T-cell (primary cell): ENCODE results near the gene ZW10. TPM values are rescaled to one million over a fixed set of nuclear protein-coding genes. Genes with fewer than 3 reads are reported as not detected.
A peak's percentile ranks its signal among the peaks of the same experiment; 100 is the strongest.
"Not testable (repeated sequence)": the region's sequence is repeated elsewhere in the genome, so short reads cannot be mapped to it uniquely, and the experiment has no call there.

Experiments
- ATAC-seq, 4 experiments: fragments of 200-7000 bp in 3 of 4; fragments of 150-1000 bp in 1 of 4; cut with Tn5 transposase; replicated peaks in 1 of 4; 1 replicate in 3 of 4; 2 replicates in 1 of 4; pipeline ENCODE4 v1.10.0; 2021; ENCODE audit warnings: moderate library complexity in 3 of 4, mild to moderate bottlenecking in 2 of 4, moderate number of reproducible peaks in 1 of 4
- CTCF ChIA-PET, 2 donors: fragments of 300-600 bp; sonication (Branson Sonifier 250); formaldehyde crosslinking; loops; one replicate each; lab custom pipeline; 2022; ENCODE audit warnings: antibody characterized with exemption in 2 of 2; lab: Charles Lee
- POLR2A ChIA-PET, 2 donors: fragments of 300-600 bp; sonication (Branson Sonifier 250); formaldehyde crosslinking; loops; one replicate each; lab custom pipeline; 2022; ENCODE audit warnings: antibody characterized with exemption in 2 of 2; lab: Charles Lee
- DNase-seq, 35 experiments: peaks; one replicate each; pipeline versions ENCODE4 v3.0.0 to v3.0.0-alpha.2; 2013 to 2023
- H3K27ac ChIP-seq: one replicate; pipeline ENCODE4 v1.5.1; 2013; ENCODE audit warnings: low read length
- H3K27me3 ChIP-seq, 2 experiments: replicated peaks in 1 of 2; 1 replicate in 1 of 2; 2 replicates in 1 of 2; pipeline versions ENCODE4 v1.6.1 to v1.7.0; 2013; ENCODE audit warnings: low read length in 1 of 2, mixed read lengths in 1 of 2; ENCODE audit not compliant: control insufficient read depth in 2 of 2, insufficient read depth in 2 of 2; ENCODE audit errors: extremely low read depth in 1 of 2
- H3K36me3 ChIP-seq, 2 donors: 1 replicate in 1 of 2; 2 replicates in 1 of 2; pipeline versions ENCODE4 v1.6.1 to v1.7.0; 2013; ENCODE audit warnings: low read length in 1 of 2; ENCODE audit not compliant: control insufficient read depth in 2 of 2, insufficient read depth in 1 of 2; ENCODE audit errors: extremely low read depth in 1 of 2
- H3K4me1 ChIP-seq, 2 experiments: 1 replicate in 1 of 2; 2 replicates in 1 of 2; pipeline versions ENCODE4 v1.6.1 to v1.7.0; 2013; ENCODE audit warnings: low read length in 2 of 2, mixed read lengths in 1 of 2; ENCODE audit not compliant: insufficient read depth in 2 of 2, control insufficient read depth in 1 of 2; ENCODE audit errors: extremely low read depth in 1 of 2
- H3K4me3 ChIP-seq, 2 donors: 1 replicate in 1 of 2; 2 replicates in 1 of 2; pipeline versions ENCODE4 v1.5.1 to v1.7.0; 2013; ENCODE audit warnings: mild to moderate bottlenecking in 2 of 2, low read length in 1 of 2, moderate library complexity in 1 of 2; ENCODE audit not compliant: control insufficient read depth in 1 of 2; ENCODE audit errors: extremely low read depth in 1 of 2
- H3K9me3 ChIP-seq: 2 replicates; pipeline ENCODE4 v1.7.0; 2013
- H3K27ac Mint-ChIP-seq, 2 donors: one replicate each; pipeline ENCODE4 v1.8.0; 2020 to 2021; ENCODE audit warnings: mild to moderate bottlenecking in 2 of 2, mixed read lengths in 2 of 2
- H3K27me3 Mint-ChIP-seq, 2 donors: one replicate each; pipeline ENCODE4 v1.8.0; 2021 to 2022; ENCODE audit warnings: mixed read lengths in 2 of 2
- H3K36me3 Mint-ChIP-seq: one replicate; pipeline ENCODE4 v1.8.0; 2021; ENCODE audit warnings: mixed read lengths
- H3K4me1 Mint-ChIP-seq, 3 donors: one replicate each; pipeline ENCODE4 v1.8.0; 2020 to 2022; ENCODE audit warnings: mixed read lengths in 3 of 3, mild to moderate bottlenecking in 1 of 3
- H3K4me3 Mint-ChIP-seq, 3 donors: one replicate each; pipeline ENCODE4 v1.8.0; 2020 to 2022; ENCODE audit warnings: mild to moderate bottlenecking in 3 of 3, mixed read lengths in 3 of 3, moderate library complexity in 3 of 3
- H3K9me3 Mint-ChIP-seq, 3 donors: one replicate each; pipeline ENCODE4 v1.8.0; 2020 to 2022; ENCODE audit warnings: mixed read lengths in 3 of 3
- WGBS: methylation state at CpG from one replicate; pipeline ENCODE4 v1.1.5; 2013; ENCODE audit warnings: missing lambda C conversion rate; ENCODE audit not compliant: insufficient coverage; 5-methylcytosine and 5-hydroxymethylcytosine counted together
- total RNA-seq, 35 experiments: library from RNA in 6 of 35; stranded (reverse) in 6 of 35; fragments of 120-200 nt in 1 of 35; gene quantifications; one replicate each; pipeline versions ENCODE4 v1.2.1 to v1.2.4 and lab custom pipeline; 2013 to 2026

Gene ZW10
- total RNA-seq, 5 donors from 2014 or later (not counting 1 experiment from before 2014, with no cell fraction given) = 6.7 to 8.7 (median 8.4) TPM

DNA sequence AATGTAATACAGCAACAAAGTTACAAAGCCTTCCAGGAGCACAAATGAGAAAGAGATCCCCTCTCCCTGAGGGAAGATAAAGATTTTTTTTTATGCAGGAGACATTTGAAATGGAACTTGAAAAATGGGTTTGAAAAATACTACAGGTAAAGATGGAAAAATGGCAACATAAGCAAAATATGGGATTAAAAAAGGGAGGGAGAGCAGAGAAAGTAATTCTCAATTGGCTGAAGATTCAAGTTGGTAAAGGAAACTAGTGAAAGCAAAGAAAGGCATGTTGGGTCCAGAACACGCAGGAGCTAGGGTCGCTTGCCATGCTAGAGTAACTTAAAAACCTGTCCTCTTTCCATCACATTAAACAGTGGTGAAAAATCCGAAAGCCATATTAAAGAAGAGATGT is 1.5 kb downstream of the ZW10 start:
- CTCF ChIA-PET = interaction anchor here in 1 of 2 donors (0.7 kb wide), 1 partner anchor 184 kb away, joined by 3 read pairs; no protein-coding TSS in a partner anchor
- no peaks in the 10 kb centered on the region for H3K9me3 ChIP-seq
- H3K27me3 ChIP-seq = no peaks in the 10 kb centered on the region
- no CpG with 5 or more reads among the region's 3 CpGs for WGBS
- H3K4me1 ChIP-seq = peaks cover 4 to 13% of the 10 kb centered on the region in 2 experiments
- Mint-ChIP-seq H3K4me3 (peak overlapping the region; percentile 97 to 100 (median 99)), H3K36me3 (peaks cover 18% of the 10 kb centered on the region), H3K27ac (no peak overlapping the region), H3K4me1 (peaks cover 33 to 42% (median 36%) of the 10 kb centered on the region in 3 donors), H3K9me3 (no peaks in the 10 kb centered on the region), H3K27me3 (peaks cover 0 to 4% of the 10 kb centered on the region in 2 donors)
- H3K36me3 ChIP-seq = peaks cover 5 to 8% of the 10 kb centered on the region in 2 donors
- POLR2A ChIA-PET = no interaction called here
- DNase-seq (no peak), ATAC-seq (no peak)
- H3K4me3 ChIP-seq = no peak overlapping the region
- no peak overlapping the region for H3K27ac ChIP-seq

DNA sequence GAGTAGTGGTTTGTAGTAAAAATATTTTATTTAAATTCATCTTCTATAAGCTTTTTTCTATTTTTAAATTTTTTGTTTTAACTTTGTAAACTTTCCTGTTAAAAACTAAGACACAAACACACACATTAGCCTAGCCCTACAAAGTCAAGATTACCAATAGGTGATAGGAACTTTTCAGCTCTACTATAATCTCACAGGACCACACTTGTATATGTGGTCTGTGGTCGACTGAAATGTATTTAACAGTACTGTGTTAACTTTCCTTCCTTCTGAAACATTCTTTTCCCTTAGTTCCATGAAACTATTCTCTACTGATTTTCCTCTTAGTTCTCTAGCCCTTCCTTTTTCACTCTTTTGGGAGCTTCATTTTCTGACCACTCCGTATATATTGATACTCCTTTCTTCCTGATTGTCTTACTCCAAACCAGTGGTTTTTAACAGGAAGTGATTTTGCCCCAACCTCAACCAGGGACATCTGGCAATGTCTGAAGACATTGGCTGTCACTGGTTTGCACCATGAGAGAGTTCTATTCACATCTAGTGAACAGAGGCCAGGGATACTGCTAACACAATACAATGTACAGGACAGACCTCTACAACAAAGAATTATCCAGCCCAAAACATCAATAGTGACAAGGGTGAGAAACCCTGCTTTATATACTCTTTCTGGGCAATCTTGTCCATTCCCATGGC is 8.8 kb downstream of the ZW10 start:
- DNase-seq = no peak
- H3K4me3 Mint-ChIP-seq = no peak overlapping the region
- H3K36me3 ChIP-seq = peaks cover 5 to 28% of the 10 kb centered on the region in 2 donors
- ATAC-seq = no peak
- peaks cover 51% of the 10 kb centered on the region for H3K36me3 Mint-ChIP-seq
- H3K27ac ChIP-seq = no peak overlapping the region
- no peaks in the 10 kb centered on the region for H3K4me1 ChIP-seq
- H3K27me3 Mint-ChIP-seq = no peaks in the 10 kb centered on the region
- POLR2A ChIA-PET = interaction anchor here in 1 of 2 donors (0.6 kb wide), 2 partner anchors 35 to 207 kb away, joined by 3 read pairs; no protein-coding TSS in a partner anchor
- peaks cover 12 to 32% (median 28%) of the 10 kb centered on the region in 3 donors for H3K4me1 Mint-ChIP-seq
- H3K4me3 ChIP-seq = no peak overlapping the region
- H3K9me3 Mint-ChIP-seq = no peaks in the 10 kb centered on the region
- H3K27me3 ChIP-seq = no peaks in the 10 kb centered on the region
- H3K27ac Mint-ChIP-seq = no peak overlapping the region
- no peaks in the 10 kb centered on the region for H3K9me3 ChIP-seq
- CTCF ChIA-PET = interaction anchor here in 1 of 2 donors (0.6 kb wide), 1 partner anchor 132 kb away, joined by 4 read pairs; no protein-coding TSS in a partner anchor
- no CpG with 5 or more reads among the region's 2 CpGs for WGBS

DNA sequence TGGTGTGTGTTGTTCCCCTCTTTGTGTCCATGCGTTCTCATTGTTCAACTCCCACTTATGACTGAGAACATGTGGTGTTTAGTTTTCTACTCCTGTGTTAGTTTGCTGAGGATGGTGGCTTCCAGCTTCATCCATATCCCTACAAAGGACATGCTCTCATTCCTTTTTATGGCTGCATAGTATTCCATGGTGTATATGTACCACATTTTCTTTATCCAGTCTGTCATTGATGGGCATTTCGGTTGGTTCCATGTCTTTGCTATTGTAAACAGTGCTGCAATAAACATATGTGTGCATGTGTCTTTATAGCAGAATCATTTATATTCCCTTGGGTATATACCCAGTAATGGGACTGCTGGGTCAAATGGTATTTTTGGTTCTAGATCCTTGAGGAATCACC is 10.5 kb downstream of the ZW10 start:
- H3K27ac ChIP-seq, H3K4me3 Mint-ChIP-seq, H3K9me3 ChIP-seq, H3K4me3 ChIP-seq, ATAC-seq, H3K27me3 Mint-ChIP-seq, H3K4me1 ChIP-seq, H3K27ac Mint-ChIP-seq, H3K9me3 Mint-ChIP-seq, POLR2A ChIA-PET, H3K27me3 ChIP-seq, DNase-seq: not testable (repeated sequence)
- Mint-ChIP-seq H3K36me3 (peaks cover 58% of the 10 kb centered on the region), H3K4me1 (peaks cover 11 to 26% (median 22%) of the 10 kb centered on the region in 3 donors)
- CTCF ChIA-PET = interaction anchor here in 1 of 2 donors (0.6 kb wide), 1 partner anchor 11 kb away, joined by 3 read pairs; the partner anchor contains the start of gene ZW10
- WGBS = no CpG with 5 or more reads among the region's 2 CpGs
- H3K36me3 ChIP-seq = peaks cover under 1 to 33% of the 10 kb centered on the region in 2 donors

DNA sequence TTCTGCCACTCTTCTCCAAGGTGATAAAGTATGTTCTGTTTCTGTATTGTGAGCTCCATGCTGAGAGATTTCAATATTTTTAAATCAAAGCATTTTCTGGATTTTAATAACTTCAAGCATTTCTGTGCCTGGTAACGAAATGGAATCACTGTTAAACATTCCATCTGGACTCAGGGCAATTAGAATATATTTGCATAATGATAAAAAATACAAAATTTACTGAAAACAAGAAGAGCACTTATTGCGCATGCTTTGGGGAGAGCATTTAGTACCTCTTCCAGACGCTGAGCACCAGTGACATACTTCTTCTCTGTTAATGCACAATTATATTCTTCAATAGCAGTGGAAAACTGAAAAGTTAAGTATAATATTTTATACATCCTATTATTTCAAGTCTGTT is 13.3 kb downstream of the ZW10 start:
- Histone ChIP-seq H3K27me3 (no peaks in the 10 kb centered on the region), H3K27ac (no peak overlapping the region), H3K4me1 (no peaks in the 10 kb centered on the region), H3K4me3 (no peak overlapping the region), H3K36me3 (peaks cover 0 to 42% of the 10 kb centered on the region in 2 donors), H3K9me3 (no peaks in the 10 kb centered on the region)
- no peaks in the 10 kb centered on the region for H3K9me3 Mint-ChIP-seq
- POLR2A ChIA-PET = no interaction called here
- DNase-seq (no peak), ATAC-seq (no peak)
- no CpG with 5 or more reads among the region's 3 CpGs for WGBS
- H3K36me3 Mint-ChIP-seq = peaks cover 54% of the 10 kb centered on the region
- H3K4me3 Mint-ChIP-seq = no peak overlapping the region
- H3K27me3 Mint-ChIP-seq = no peaks in the 10 kb centered on the region
- no peak overlapping the region for H3K27ac Mint-ChIP-seq
- CTCF ChIA-PET = interaction anchor here in 1 of 2 donors (0.7 kb wide), 1 partner anchor 1299 kb away, joined by 10 read pairs; no protein-coding TSS in a partner anchor
- peaks cover 0 to 11% (median 10%) of the 10 kb centered on the region in 3 donors for H3K4me1 Mint-ChIP-seq

DNA sequence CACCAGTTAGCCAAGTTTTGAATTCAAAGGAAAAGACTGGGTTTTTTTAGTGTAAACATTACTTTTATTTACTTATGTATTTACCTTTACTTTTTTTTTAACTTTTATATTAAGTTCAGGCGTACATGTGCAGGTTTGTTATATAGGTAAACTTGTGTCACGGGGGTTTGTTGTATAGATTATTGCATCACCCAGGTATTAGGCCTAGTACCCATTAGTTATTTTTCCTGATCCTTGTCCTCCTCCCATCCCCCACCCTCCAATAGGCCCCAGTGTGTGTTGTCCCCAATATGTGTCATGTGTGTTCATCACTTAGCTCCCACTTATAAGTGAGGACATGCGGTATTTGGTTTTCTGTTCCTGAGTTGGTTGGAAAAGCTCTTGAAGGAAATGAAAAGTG is 20.6 kb downstream of the ZW10 start:
- Histone ChIP-seq H3K27me3 (no peaks in the 10 kb centered on the region), H3K27ac (no peak overlapping the region), H3K4me3 (no peak overlapping the region), H3K9me3 (no peaks in the 10 kb centered on the region), H3K36me3 (peaks cover 0 to 27% of the 10 kb centered on the region in 2 donors), H3K4me1 (no peaks in the 10 kb centered on the region)
- WGBS = no CpG with 5 or more reads among the region's 3 CpGs
- DNase-seq (no peak), ATAC-seq (no peak)
- no peaks in the 10 kb centered on the region for H3K9me3 Mint-ChIP-seq
- H3K27me3 Mint-ChIP-seq = no peaks in the 10 kb centered on the region
- no peaks in the 10 kb centered on the region for H3K4me1 Mint-ChIP-seq
- no peak overlapping the region for H3K4me3 Mint-ChIP-seq
- H3K36me3 Mint-ChIP-seq = peaks cover 32% of the 10 kb centered on the region
- POLR2A ChIA-PET = interaction anchor here in 1 of 2 donors (0.7 kb wide), 1 partner anchor 19 kb away, joined by 3 read pairs; no protein-coding TSS in a partner anchor
- H3K27ac Mint-ChIP-seq = no peak overlapping the region
- CTCF ChIA-PET = interaction anchor here in 1 of 2 donors (0.9 kb wide), 1 partner anchor 8 kb away, joined by 3 read pairs; no protein-coding TSS in a partner anchor

DNA sequence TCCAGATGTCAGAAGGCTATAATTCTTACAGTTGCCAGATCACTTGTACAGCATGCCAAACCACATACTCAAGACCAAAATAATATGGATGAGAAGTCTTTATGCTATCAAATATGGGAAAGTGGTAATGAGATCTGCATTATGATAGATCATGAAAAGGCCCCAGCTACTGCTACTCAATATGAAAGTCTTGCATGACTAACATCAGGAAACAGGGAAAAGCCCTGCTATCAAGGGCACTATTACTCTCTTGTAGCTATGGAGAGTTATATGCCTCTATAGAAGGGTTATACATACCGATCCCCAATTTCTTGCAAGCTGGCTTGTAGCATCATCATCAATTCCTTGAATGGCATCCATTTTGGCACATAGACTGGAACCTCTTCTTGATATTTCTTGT is 37.2 kb downstream of the ZW10 start:
- WGBS = no CpG with 5 or more reads among the region's 1 CpG
- Mint-ChIP-seq H3K9me3 (no peaks in the 10 kb centered on the region), H3K36me3 (peaks cover 73% of the 10 kb centered on the region), H3K4me1 (no peaks in the 10 kb centered on the region), H3K27me3 (no peaks in the 10 kb centered on the region), H3K4me3 (no peak overlapping the region), H3K27ac (no peak overlapping the region)
- ChIA-PET CTCF (no interaction called here), POLR2A (no interaction called here)
- Histone ChIP-seq H3K4me1 (no peaks in the 10 kb centered on the region), H3K27me3 (no peaks in the 10 kb centered on the region), H3K4me3 (no peak overlapping the region), H3K27ac (no peak overlapping the region), H3K9me3 (no peaks in the 10 kb centered on the region), H3K36me3 (peaks cover 3 to 58% of the 10 kb centered on the region in 2 donors)
- DNase-seq (no peak), ATAC-seq (no peak)
